Suppressor macrophage treated with lipopolysaccharide for 4 hours (primary cell): ENCODE results near the gene GJA8.
"Not testable (repeated sequence)": the region's sequence is repeated elsewhere in the genome, so short reads cannot be mapped to it uniquely, and the experiment has no call there.

Experiments used
- DNase-seq: peaks from one replicate; pipeline ENCODE4 v3.0.0-alpha.2; 2020

The GJA8 gene

DNA sequence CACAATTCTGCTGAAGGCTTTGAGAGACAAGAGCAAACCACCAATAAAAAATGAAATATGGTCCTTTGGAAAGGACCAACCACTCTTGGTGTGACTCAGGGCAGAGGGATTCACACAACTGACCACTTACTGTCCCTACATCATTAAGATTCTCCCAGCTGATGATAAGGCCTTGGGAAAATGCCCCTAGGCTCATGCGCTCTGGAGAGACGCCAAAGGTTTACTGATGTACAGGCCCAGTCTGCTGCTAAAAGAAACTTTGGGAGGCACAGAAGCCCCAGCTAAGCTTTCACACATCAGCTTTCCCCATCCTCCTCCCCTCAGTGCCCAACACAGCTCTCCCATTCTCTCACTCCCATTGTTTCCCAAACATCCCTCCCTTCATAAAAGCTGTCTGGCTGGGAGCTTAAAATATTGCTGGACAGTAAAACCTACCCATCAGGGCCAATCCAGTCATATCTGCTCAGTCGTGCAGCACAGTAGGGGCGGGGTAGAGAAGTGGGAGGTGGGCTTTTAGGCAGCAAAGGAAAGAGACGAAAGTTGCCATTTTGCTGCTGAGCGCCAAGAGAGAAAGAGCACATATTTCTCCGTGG lies at the start of gene GJA8:
GJA8 (plus strand) TSS at position 543 of the 593 bp plus-strand sequence. CDS start 5,161 bp downstream, outside the sequence.
- no peak for DNase-seq

DNA sequence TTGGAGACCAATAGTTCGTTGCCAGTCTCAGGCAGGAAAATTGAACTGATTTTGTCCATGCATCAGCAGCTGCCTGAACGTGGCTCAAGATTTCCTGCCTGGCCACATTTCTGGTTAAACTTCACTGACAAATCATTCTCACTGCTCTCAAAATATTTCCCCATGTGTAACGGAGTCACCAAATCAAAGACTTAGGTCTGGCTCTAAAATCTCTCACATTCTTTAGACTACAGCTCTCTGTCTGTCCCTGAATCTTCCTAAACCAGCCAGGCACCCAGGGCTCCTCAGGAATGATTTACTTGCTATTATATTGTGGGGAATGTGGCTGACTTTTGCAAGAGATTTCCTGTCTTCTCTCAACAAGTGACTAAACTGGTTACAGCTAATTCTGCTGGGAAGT lies 49.2 kb upstream of the GJA8 start:
- DNase-seq = no peak

DNA sequence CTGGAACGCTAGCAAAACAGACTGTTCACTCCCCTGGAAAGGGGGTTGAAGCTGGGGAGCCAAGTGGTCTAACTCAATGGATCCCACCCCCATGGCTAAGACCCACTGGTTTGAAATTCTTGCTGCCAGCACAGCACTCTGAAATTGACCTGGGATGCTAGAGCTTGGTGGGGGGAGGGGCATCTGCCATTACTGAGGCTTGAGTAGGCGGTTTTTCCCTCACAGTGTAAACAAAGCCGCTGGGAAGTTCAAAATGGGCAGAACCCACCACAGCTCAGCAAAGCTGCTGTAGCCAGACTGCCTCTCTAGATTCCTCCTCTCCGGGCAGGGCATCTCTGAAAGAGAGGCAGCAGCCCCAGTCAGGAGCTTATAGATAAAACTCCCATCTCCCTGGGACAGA lies 47.6 kb upstream of the GJA8 start:
- DNase-seq = not testable (repeated sequence)

DNA sequence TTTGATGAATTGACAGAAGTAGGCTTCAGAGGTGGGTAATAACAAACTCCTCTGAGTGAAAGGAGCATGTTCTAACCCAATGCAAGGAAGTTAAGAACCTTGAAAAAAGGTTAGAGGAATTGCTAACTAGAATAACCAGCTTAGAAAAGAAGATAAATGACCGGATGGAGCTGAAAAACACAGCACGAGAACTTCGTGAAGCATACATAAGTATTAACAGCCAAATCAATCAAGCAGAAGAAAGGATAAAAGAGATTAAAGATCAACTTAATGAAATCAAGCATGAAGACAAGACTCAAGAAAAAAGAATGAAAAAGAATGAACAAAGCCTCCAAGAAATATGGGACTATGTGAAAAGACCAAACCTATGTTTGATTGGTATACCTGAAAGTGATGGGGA lies 46.6 kb upstream of the GJA8 start:
- not testable (repeated sequence) for DNase-seq

DNA sequence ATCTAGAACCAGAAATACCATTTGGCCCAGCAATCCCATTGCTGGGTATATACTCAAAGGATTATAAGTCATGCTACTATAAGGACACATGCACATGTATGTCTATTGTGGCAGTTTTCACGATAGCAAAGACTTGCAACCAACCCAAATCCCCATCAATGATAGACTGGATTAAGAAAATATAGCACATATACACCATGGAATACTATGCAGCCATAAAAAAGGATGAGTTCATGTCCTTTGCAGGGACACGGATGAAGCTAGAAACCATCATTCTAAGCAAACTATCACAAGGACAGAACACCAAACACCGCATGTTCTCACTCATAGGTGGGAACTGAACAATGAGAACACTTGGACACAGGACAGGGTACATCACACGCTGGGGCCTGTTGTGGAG lies 35.4 kb upstream of the GJA8 start:
- DNase-seq = not testable (repeated sequence)

DNA sequence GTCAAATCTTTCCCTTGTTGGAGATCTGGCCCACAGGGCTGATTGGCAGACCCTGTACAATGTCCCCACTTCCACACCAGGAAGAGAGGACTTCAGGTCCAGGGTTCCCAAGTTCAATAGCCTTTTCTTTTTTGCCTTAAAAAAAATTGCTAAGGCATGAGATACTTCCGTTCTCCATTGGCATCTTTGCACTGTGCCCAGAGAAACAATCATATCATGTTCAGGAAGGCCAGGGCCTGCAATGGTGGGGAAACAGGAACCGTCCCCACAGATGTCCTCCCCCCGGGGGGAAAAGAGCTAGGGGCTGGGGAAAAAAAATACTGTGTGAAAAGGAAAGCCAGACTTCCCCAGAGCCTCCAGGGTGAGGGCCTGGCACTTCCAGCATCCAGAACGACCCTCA lies 24.6 kb upstream of the GJA8 start:
- no peak for DNase-seq

DNA sequence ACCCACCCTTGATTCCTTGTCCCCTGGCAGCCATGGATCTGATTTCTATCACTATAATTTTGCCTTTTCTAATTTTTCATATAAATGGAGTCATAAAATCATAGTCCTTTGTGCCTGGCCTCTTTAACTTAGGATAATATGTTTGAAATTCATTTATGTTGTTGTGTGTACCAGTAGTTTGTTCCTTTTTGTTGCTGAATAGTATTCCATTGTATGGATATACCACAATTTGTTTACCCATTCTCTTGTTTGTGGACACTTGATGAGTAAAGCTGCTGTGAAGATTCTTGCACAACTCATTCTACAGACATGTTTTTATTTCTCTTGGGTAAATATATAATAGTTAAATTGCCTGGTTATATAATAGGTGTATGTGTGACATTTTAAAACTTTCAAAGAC lies 22.7 kb upstream of the GJA8 start:
- no peak for DNase-seq

DNA sequence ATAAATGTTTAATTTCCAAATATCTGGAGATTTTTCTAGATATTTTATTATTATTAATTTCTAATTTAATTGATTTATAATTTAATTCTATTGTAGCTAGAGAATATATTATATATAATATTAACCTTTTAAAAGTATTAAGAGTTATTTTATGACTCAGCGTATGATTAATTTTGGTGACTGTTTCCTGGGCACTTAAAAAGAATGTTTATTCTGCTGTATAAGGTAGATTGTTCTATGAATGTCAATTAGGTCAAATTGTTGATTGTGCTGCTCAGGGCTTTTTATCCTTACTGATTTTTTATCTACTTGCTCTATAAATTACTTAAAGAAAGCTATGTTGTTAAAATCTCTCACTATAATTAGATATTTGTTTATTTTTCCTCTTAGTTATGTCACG lies 20.1 kb upstream of the GJA8 start:
- DNase-seq = no peak

DNA sequence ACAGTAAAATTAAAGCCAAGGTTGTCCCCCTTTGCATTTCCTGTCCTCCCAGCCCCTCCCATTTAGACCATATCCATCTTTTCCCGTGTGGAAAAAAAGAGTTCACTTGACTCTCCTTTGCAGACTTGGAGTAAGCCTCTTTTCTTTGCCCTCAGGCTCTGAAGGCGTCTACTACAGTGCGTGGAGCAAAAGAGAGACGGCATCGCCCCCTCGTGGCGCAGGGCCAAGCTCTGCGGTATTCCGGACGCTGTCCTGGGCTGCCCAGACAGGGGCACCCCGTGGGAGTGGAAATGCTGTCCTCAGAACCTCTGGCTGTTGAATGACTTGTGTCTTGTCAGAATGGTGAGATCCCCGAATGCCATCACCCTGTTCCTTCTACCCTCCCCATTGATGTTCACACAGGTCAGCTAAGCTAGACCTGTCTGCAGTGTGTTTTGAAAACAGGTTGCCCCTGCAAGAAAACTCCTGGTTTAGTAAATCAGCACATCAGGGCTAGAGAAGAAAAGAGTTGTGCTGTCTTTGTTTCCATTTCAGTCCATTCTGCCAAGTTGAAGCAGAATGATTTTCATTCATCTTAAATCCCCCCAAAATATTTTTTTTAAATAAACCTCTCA lies 12.3 kb upstream of the GJA8 start:
- DNase-seq = peak; percentile 76

DNA sequence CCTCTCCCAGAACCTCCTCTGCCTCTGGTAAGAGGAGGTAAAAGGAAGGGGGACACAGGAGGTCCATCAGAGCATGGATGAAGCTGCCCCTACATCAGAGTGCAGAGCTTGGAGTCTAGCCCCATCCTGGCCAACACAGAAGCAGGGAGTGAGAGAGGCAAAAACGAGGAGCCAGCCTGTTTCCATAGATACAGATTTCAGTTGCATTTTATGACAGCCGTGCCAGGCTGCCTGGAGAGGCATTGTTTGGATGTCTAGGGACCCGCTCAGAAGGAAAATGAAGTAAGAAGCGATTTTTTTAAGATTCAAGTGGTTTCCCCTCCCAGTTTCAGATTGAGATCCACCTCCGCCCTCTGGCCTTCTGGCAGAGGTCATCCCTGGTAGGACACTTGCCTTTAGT lies 11.5 kb upstream of the GJA8 start:
- no peak for DNase-seq

DNA sequence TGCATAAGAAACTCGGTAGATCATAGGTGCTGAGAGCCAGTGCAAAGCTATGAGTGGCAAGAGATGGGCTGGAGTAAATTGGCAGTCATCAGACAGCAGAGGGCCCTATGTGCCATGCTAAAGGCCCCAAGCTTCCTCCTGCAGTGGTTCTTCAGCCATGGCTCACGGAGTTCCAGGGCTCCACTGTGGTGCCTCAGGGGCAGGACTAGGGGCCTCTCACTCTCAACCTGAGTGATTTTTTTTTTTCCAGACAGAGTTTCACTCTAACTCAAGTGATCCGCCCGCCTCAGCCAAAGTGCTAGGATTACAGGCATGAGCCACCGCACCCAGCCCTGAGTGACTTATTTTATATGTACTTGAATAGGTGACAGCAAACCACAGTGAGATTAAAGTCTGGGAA lies 10.4 kb upstream of the GJA8 start:
- peak; percentile 5 for DNase-seq

DNA sequence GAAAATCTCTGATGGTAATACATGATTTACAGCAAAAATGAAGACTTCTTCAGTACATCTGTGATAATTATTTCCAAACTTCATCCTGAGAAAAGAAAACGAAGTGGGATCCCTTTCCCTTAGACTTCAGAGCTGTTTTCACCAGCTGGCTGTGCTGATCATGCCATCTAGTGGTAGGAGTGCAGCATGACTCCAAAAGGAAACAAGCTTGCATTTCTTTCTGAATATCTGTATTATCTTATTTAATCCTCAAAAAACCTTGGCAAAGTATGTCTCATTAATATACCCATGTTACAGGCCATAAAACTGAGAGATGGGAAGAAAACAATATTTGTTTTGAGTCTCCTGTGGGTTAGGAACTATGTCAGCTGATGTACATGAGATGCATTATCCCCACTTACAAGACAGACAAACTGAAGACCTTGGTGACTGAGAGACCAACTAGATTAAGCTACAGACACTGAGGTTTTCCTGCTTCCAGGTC lies 9.8 kb upstream of the GJA8 start:
- peak; percentile 62 for DNase-seq

DNA sequence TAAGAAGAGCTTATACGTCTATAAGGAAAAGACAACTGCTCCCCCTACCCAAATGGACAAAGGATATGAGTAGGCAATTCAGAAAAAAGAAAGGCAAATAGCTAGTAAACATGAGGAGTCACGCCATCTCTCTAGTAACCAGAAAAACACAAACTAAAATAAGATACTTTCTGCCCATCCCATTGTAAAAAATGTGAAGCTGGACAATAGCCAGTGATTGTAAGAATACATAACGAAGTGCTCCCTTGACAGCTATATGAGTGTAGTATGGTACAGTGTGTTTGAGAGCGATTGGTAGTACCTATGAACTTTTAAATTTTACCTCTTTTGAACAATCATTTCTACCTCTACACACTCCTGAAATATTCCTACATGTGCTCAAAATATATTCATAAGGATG lies 7.5 kb upstream of the GJA8 start:
- DNase-seq = no peak

DNA sequence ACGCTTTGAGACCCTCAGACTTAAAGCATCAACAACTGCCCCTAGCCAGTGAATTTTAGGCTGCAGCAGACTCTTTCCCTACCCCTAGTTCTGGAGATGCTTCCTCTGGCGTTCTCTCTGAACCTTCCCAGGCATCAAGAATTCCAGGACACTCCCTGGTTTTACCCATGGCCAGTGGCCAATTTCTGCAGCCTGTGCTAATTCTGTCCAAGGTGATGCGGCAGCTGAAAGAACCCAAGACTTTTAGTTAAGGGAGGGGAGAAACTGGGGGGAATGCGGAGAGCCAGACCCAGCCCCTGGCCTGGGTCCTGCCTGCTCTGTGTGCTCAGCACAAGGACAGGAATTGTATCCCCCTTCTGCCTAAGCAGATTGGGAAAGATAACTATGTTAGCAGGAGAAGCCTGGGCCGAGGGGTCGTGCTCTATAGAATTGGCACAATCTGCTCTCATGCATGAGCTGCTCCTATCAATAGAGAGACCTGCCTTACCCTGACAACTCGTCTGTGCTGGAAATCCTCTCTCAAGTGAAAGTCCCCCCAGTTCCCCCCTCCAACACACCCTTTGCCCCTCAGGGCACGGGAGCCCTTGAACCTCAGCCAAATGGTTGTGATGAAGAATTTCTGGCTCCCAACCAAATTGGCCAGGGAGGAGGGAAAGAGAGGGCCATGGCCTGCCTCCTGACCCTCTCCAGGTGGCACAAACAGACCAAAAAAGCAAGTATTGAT lies 5.4 kb upstream of the GJA8 start:
- no peak for DNase-seq

DNA sequence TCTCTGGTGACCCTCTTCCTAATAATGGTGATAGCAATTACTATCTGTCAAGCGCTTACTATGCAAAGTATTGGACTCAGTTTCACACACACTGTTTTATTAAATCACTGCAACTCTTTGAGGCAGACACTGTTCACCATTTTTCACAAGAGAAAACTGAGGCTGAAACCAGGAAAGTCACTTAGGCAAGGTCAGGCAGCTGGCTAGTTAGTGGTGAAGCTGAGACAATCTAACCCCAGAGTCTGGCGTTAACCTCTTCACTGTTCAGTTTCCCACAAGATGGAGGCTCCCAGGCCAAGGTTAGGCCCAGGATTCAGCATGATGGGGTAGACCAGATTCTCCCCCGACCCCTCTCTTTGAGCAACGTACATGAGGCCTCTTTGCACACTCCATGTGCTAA lies 4.8 kb upstream of the GJA8 start:
- no peak for DNase-seq

DNA sequence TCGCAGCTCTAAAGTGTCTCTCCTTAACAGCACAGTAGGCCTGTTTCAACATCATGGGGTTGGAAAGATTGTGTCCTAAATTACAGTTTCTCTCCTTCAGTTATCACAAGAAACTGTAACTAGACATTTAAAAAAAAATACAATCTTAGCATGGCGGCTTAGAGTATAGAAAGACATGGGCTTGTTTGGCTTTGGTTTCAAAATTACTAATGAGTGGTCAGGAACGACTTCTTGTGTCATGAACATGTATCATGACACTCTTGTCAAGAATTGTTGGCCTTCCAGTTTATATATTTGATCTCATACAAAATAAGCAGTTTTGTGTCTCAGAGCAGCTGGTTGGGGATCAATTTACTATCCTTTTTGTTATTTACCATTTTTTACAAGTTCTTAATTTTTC lies 2.1 kb downstream of the GJA8 start:
- no peak for DNase-seq

DNA sequence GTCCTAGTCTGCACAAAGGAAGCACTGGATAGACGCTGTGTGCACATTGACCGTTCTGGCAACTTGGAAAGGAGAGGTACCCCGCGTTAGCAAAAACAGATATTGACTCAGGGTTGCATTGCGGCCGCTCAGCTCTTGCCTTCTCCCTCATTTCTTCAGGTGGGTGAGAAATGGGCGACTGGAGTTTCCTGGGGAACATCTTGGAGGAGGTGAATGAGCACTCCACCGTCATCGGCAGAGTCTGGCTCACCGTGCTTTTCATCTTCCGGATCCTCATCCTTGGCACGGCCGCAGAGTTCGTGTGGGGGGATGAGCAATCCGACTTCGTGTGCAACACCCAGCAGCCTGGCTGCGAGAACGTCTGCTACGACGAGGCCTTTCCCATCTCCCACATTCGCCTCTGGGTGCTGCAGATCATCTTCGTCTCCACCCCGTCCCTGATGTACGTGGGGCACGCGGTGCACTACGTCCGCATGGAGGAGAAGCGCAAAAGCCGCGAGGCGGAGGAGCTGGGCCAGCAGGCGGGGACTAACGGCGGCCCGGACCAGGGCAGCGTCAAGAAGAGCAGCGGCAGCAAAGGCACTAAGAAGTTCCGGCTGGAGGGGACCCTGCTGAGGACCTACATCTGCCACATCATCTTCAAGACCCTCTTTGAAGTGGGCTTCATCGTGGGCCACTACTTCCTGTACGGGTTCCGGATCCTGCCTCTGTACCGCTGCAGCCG lies 5.4 kb downstream of the GJA8 start:
- DNase-seq = no peak

DNA sequence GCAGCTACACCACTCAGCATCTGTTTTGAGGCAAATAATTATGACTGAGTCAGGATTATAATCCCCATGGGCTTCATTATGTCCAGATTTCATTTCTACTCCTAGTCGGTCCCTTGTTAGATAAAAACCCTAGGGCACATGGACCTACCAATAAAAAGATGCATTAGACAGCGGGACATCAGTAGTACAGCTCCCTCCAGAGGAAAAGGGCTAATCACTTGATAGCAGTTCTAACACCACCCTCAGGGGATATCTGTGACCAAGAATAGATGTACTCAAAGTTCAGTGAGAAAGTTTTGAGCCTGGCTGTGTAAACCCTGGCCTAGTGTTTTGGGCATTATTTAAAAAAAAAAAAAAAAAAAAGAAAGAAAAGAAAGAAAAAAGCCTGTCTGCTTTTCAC lies 10.0 kb downstream of the GJA8 start:
- DNase-seq = no peak

DNA sequence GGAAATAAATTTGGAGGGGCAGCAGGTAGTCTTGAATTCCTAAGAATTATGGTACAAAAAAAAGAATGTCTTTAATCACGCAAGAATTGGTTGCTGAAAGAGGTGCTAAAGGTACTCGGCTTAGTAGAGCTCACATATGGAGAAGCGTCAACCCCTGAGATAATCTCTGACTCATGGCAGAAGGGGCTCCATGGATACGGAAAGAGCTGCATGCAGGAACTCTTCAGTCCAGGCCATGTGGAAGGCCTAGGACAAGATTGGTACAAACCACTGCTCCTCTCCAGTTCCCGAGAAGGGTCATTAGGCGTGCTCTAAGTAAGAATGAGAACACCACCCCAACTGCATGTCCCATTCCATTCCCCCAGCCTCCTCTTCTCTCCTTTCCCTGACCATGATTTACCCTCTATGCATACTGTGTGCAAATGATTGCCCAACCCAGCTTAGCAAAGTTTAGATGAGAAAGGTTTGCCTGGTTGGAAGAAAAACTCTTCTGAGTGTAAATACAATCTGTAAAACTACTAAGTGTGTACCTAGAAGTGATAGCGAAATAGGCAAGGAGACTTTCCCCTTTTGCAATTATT lies 10.9 kb downstream of the GJA8 start:
- no peak for DNase-seq

DNA sequence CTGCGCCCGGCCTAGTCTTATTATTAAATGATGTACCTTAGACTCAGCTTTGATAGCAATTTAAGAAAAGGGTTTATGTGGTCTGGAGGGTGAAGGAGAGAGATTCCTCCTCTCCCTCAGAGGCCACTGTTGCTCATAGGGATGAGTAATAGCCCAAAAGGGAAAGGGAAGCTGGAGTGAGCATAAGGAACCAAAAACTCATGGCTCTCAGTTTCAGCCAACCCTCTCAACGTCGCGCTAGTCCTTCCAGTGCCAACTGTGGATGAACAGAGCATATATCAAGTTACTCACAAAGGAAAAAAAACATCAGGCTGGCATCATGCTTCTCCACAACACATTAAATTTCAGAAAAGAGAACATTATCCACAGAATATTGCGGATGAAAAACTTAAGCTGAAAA lies 17.3 kb downstream of the GJA8 start:
- peak; percentile 57 for DNase-seq

DNA sequence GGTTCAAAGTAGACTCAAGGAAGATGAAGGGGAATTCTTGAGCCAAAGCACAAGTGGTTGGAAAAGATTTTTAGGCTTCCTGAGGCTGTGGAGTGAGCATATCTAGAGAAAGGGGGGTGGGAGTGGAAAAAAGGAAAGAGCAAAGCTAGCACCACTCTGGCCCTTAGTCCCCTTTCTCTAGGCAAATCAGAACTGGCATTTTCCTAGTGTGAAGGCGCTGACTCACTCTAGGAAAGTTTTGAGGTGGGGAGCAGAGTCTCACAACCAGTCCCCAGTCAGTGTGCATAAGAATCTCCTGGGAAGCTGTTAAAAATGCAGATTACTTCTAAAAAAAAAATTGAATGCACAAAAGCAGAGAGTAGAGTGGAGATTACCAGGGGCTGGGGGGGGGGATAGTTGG lies 22.2 kb downstream of the GJA8 start:
- DNase-seq = no peak

DNA sequence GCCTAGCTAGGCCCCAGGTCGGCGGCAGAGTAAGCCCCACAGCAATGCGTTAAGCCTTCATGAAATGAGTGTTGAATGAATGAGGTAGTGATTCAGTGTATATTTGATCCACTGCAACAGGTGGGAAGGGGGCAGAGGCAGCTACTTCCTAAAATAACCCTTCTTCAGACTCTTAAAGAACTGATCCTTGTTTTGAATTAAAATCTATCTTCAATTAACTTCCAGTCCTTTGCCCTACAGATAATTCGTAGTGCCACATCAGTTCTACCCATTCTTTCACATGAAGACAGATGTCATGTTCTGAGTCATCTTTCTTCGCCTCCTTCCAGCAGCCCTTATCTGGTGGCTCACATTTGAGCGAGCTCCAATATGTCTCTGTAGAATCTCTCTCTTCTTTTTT lies 24.6 kb downstream of the GJA8 start:
- not testable (repeated sequence) for DNase-seq

DNA sequence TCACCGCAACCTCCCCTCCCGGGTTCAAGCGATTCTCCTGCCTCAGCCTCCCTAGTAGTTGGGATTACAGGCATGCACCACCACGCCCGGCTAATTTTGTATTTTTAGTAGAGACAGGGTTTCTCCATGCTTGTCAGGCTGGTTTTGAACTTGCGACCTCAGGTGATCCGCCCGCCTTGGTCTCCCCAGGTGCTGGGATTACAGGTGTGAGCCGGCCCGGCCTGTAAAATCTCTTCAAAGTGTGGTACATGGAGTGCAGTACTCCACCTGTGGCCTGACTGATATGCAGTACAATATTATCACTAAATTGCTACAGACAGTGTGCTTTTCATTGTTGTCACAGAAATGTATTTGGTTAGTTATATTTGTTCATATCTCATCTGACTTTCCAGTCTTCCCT lies 25.1 kb downstream of the GJA8 start:
- DNase-seq = not testable (repeated sequence)
